ENCODE measurements around the gene CUL1.
A peak's percentile ranks its signal among the peaks of the same experiment; 100 is the strongest.
"Not testable (repeated sequence)": the region's sequence is repeated elsewhere in the genome, so short reads cannot be mapped to it uniquely, and the experiment has no call there.

CUL1 gene

GRCh38 chr7:148698007-148698396, 701 bp upstream of the CUL1 start:
- DNase-seq: no peak

GRCh38 chr7:148699024-148699781, 500 bp downstream of the CUL1 start:
- peak; percentile 54 for DNase-seq

DNA sequence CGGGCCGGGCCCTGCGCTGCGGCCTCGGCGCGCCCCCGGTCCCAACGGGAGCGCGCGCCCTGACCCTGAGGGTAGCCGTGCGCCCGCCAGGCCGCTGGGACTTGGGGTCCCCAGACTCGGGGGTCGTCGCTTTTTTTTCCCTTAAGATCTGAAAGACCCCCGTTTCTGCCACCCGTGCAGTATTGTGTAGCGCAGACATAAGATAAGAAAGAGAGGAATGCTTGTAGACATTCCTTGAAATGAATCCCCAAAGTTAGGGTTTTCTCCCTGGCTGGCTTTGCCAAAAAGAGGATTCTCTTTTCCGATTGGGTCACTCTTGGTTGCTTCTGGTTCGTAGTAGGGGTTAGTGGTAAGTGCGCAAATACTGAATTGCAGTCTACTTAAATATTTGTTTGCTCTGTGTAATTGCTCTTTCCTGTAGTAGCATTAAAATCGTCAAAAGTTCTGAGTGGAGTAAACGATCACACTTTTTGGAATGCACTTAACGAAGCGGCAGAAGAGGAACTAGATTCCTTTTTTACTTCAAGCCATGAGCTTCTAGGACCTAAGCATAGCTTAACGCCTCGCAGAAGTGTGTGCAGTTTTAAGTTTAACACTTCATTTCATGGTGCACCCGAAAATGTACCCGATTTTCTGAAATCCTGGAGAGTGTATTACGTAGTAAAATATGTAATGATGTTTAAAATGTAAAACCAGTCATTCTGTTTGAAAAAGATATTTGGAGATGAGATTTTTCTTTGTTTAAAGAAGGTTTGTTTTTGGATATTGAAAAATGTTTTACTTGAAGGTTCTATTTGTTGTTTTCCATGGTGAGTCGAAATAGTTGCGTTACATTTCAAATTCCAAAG, 1.3 kb downstream of the CUL1 start:
- DNase-seq: no peak

DNA sequence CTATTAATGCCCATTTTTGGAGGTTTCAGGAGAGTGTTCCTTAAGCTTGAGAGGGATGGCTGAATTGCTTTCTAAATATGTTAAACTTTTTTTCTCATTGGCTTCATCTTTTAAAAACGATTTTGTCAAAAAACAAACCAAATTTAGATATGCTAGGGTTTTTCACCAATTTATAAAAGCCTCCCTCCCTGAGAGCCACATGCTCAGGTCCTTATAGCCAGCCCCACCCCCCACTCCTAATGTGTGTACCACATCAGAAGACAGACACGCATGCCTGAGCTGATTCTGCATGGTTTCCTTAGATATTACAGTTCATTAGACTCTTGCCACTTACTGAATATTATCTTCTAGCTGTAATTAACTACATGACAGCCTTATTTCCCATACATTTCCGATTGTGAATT, 2.0 kb downstream of the CUL1 start:
- peak; percentile 55 for DNase-seq

GRCh38 chr7:148701414-148701813, 2.7 kb downstream of the CUL1 start:
- no peak for DNase-seq

- no peak for DNase-seq
Observed at GRCh38 chr7:148702876-148703670, 4.4 kb downstream of the CUL1 start.

GRCh38 chr7:148703671-148703962, 4.9 kb downstream of the CUL1 start:
- DNase-seq: not testable (repeated sequence)

GRCh38 chr7:148704189-148704588, 5.5 kb downstream of the CUL1 start:
- no peak for DNase-seq

GRCh38 chr7:148704970-148705369, 6.3 kb downstream of the CUL1 start:
- no peak for DNase-seq

DNA sequence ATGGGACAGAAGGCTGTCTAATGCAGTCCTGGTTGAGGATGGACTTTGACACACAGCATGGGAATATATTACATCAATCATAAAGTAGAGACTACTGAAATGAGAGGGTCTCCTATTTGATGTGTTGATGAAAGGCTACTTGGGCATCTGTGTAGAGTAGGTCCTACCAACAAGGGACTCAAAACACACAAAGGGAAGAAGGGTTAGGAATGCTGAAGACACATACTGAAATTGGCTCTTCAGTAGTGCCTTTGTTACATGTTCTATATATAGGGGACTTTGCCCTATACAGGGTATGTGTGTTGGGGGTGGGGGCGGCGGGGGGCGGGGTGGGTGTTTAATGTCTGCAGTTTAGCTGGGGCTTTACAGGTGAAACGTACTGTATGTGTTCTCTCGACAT, 7.7 kb downstream of the CUL1 start:
- no peak for DNase-seq

- DNase-seq: no peak
Observed at GRCh38 chr7:148708026-148708885, 9.6 kb downstream of the CUL1 start.

DNA sequence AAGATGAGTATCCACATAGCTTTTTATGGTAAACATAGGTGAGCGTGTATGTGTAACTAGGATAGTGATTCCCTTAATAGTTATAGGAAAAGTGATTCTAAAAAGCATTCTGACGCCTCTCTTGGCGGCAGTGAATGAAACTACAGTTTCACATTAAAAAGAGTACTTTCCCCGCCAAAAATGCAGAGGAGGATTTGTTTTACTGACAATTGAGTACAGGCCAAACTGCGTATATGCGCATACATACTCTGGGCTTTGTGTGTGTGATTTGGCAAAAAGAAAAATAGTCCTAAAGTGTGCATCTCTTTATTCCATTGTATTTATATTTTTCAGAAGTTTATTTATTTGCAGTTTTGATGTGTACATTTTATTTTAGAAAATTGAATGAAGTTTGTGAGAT, 10.3 kb downstream of the CUL1 start:
- no peak for DNase-seq

DNA sequence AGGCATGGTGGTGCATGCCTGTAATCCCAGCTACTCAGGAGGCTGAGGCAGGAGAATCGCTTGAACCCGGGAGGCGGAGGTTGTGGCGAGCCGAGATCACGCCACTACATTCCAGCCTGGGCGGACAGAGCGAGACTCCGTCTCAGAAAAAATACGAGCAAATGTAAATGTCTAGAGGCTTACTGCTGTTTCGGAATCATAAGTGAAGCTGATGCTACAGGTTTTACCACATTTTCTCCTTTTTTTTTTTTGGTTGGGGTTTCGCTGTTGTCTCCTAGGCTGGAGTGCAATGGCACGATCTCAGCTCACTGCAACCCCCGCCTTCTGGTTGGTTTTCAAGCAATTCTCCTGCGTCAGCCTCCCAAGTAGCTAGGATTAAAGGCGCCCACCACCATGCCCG, 11.7 kb downstream of the CUL1 start:
- not testable (repeated sequence) for DNase-seq

GRCh38 chr7:148711191-148712102, 12.7 kb downstream of the CUL1 start:
- no peak for DNase-seq

GRCh38 chr7:148712678-148713329, 14.1 kb downstream of the CUL1 start:
- no peak for DNase-seq

DNA sequence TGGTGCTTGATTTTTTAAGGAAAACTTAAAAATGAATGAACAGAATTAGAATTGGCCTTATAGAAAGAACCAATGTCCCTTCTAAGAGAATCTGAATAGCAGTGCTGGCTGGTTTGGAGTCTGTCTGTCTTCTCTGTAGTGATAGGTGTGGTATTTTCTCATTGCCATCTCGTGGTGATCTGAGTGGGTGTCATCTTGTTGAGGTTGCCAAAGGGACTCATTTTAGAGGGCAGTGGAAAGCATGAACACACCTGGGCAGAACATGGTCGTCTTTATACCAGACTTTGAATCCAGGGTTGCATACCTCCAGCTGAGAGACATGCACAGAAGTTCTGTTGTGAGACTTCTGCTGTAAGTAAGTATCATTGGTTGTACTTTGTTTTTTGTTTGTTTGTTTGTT, 15.8 kb downstream of the CUL1 start:
- DNase-seq: no peak

- DNase-seq: no peak
Observed at GRCh38 chr7:148715027-148715426, 16.3 kb downstream of the CUL1 start.

- no peak for DNase-seq
Observed at GRCh38 chr7:148717266-148717793, 18.6 kb downstream of the CUL1 start.

GRCh38 chr7:148718431-148718830, 19.7 kb downstream of the CUL1 start:
- no peak for DNase-seq

DNA sequence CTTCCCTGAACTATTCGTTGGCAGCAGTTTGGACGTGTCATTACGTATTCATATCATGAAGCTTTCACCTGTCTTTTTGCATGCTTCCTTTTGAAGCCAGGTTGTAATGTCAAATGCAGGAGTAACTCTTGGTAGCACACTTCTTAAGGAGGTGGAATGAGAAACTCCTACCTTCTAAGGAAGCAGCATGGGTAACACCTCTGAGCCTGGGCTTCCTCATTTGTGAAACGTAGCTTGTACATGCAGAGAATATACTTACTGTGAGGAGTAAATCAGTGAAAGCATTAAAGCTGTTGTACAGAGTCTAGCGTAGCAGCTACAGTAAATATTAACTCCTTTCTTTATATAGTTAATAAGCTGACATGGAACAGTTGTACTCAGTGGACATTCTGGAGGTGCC, 21.1 kb downstream of the CUL1 start:
- no peak for DNase-seq

- DNase-seq: no peak
Observed at GRCh38 chr7:148720472-148720871, 21.8 kb downstream of the CUL1 start.
